Hepatocyte (in vitro differentiated cells): ENCODE results near the gene TMEM11.

Experiments used
- EZH2 ChIP-seq: fragments of 200-600 bp; sonication (generic); IDR thresholded peaks from 2 replicates; pipeline ENCODE4 v1.6.1; 2016; ENCODE audit warnings: antibody characterized with exemption, mild to moderate bottlenecking, borderline replicate concordance
- EZH2phosphoT487 ChIP-seq: fragments of 200-600 bp; sonication (generic); IDR thresholded peaks from one replicate; pipeline ENCODE4 v1.6.1; 2018; ENCODE audit warnings: antibody characterized with exemption, mild to moderate bottlenecking, low read depth, moderate library complexity; ENCODE audit not compliant: unreplicated experiment, severe bottlenecking
- TF ChIP-seq, protein P1 (sequence below): fragments of 200-600 bp; sonication (generic); IDR thresholded peaks from 2 replicates; pipeline ENCODE4 v1.5.1; 2016; ENCODE audit warnings: antibody characterized with exemption, mild to moderate bottlenecking; ENCODE audit not compliant: poor library complexity

DNA sequence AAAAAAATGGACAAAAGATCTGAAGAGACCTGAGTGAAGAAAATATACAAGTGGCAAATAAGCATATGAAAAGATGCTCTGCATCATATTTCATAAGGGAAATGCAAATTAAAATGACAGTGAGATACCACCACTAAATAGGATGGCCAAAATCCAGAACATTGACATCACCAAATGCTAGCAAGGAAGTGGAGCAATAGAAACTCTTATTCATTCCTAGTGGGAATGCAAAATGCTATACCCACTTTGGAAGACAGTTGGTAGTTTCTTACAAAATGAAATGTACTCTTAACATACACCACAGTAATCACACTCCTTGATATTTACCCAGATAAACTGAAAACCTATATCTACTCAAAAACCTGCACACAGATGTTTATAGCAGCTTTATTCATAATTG lies 53.6 kb downstream of the TMEM11 start:
- TF ChIP-seq, protein P1, sequence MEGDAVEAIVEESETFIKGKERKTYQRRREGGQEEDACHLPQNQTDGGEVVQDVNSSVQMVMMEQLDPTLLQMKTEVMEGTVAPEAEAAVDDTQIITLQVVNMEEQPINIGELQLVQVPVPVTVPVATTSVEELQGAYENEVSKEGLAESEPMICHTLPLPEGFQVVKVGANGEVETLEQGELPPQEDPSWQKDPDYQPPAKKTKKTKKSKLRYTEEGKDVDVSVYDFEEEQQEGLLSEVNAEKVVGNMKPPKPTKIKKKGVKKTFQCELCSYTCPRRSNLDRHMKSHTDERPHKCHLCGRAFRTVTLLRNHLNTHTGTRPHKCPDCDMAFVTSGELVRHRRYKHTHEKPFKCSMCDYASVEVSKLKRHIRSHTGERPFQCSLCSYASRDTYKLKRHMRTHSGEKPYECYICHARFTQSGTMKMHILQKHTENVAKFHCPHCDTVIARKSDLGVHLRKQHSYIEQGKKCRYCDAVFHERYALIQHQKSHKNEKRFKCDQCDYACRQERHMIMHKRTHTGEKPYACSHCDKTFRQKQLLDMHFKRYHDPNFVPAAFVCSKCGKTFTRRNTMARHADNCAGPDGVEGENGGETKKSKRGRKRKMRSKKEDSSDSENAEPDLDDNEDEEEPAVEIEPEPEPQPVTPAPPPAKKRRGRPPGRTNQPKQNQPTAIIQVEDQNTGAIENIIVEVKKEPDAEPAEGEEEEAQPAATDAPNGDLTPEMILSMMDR: no peak
- TF ChIP-seq EZH2phosphoT487 (no peak), EZH2 (no peak)
